ENCODE results near the gene IGFLR1.

Gene IGFLR1

GRCh38 chr19:35755550-35756376 lies 13.5 kb upstream of the IGFLR1 start:
- DNase-seq = peak in 4 of 5 donors; percentile 47 to 67 (median 49)

- DNase-seq = no peak
Observed at GRCh38 chr19:35755131-35755549, 12.9 kb upstream of the IGFLR1 start.

- DNase-seq = no peak
Observed at GRCh38 chr19:35754370-35755130, 12.3 kb upstream of the IGFLR1 start.

GRCh38 chr19:35753634-35754369 lies 11.6 kb upstream of the IGFLR1 start:
- DNase-seq = no peak

GRCh38 chr19:35752746-35753350 lies 10.6 kb upstream of the IGFLR1 start:
- DNase-seq = no peak

- no peak for DNase-seq
Observed at GRCh38 chr19:35751839-35752745, 9.8 kb upstream of the IGFLR1 start.

GRCh38 chr19:35750167-35750566 lies 7.9 kb upstream of the IGFLR1 start:
- no peak for DNase-seq

- DNase-seq = peak; percentile 96 to 99 (median 98)
Observed at GRCh38 chr19:35748106-35749020, 6.1 kb upstream of the IGFLR1 start, which contains the start of gene LIN37. LIN37 (plus strand) TSS chr19:35748576; CDS start chr19:35748725, 149 bp downstream.

- no peak for DNase-seq
Observed at GRCh38 chr19:35746531-35746930, 4.3 kb upstream of the IGFLR1 start.

- DNase-seq = no peak
Observed at GRCh38 chr19:35746087-35746462, 3.8 kb upstream of the IGFLR1 start.

GRCh38 chr19:35745328-35746086 lies 3.3 kb upstream of the IGFLR1 start, which contains the start of the genes PSENEN and U2AF1L4:
PSENEN (plus strand) TSS chr19:35745651; CDS start chr19:35745931, 280 bp downstream.
U2AF1L4 (minus strand) TSS chr19:35745418; CDS start chr19:35745391, 27 bp downstream.
- peak; percentile 94 to 100 (median 96) for DNase-seq

- DNase-seq = peak; percentile 84 to 94 (median 93)
Observed at GRCh38 chr19:35744430-35745327, 2.4 kb upstream of the IGFLR1 start.

- no peak for DNase-seq
Observed at GRCh38 chr19:35743640-35744429, 1.6 kb upstream of the IGFLR1 start.

GRCh38 chr19:35741203-35741515 lies 1.1 kb downstream of the IGFLR1 start:
- DNase-seq = no peak

- peak; percentile 92 to 95 (median 93) for DNase-seq
Observed at GRCh38 chr19:35740423-35741202, 1.6 kb downstream of the IGFLR1 start.

GRCh38 chr19:35740108-35740422 lies 2.2 kb downstream of the IGFLR1 start:
- DNase-seq = no peak

All from T-helper 1 cell (primary cell).